LNCaP clone FGC (cell line): ENCODE results near the gene ZNF385B.

Source experiments
- DNase-seq: peaks from one replicate; pipeline ENCODE4 v3.0.0-alpha.2; 2011; ENCODE audit warnings: low read depth
- H3K4me3 ChIP-seq: 2 replicates; pipeline ENCODE4 v1.5.1; 2011; ENCODE audit warnings: mild to moderate bottlenecking, low read depth, low read length, control low read depth
- CTCF ChIP-seq: IDR thresholded peaks from 2 replicates; pipeline ENCODE4 v1.5.1; 2012; ENCODE audit warnings: mild to moderate bottlenecking; ENCODE audit not compliant: control insufficient read depth, insufficient read depth; ENCODE audit errors: extremely low read depth

The ZNF385B gene

GRCh38 chr2:179825494-179825893, 35.9 kb downstream of the ZNF385B start:
- no peak for TF ChIP-seq CTCF
- DNase-seq, result no peak
- no peak overlapping the region for H3K4me3 ChIP-seq

GRCh38 chr2:179824961-179825360, 36.5 kb downstream of the ZNF385B start:
- TF ChIP-seq CTCF, result no peak
- H3K4me3 ChIP-seq, result no peak overlapping the region
- DNase-seq, result no peak

- H3K4me3 ChIP-seq, result no peak overlapping the region
- no peak for DNase-seq
- no peak for TF ChIP-seq CTCF
Observed at GRCh38 chr2:179822540-179822939, 38.9 kb downstream of the ZNF385B start.

GRCh38 chr2:179818546-179818945, 42.9 kb downstream of the ZNF385B start:
- no peak for TF ChIP-seq CTCF
- DNase-seq, result no peak
- H3K4me3 ChIP-seq, result no peak overlapping the region

GRCh38 chr2:179817181-179817841, 44.1 kb downstream of the ZNF385B start:
- no peak overlapping the region for H3K4me3 ChIP-seq
- no peak for TF ChIP-seq CTCF
- no peak for DNase-seq

- TF ChIP-seq CTCF, result no peak
- DNase-seq, result no peak
- H3K4me3 ChIP-seq, result no peak overlapping the region
Observed at GRCh38 chr2:179814050-179814449, 47.4 kb downstream of the ZNF385B start.

GRCh38 chr2:179812501-179812900, 48.9 kb downstream of the ZNF385B start:
- no peak overlapping the region for H3K4me3 ChIP-seq
- DNase-seq, result no peak
- no peak for TF ChIP-seq CTCF
